CD4-positive, alpha-beta T cell treated with Interleukin-21 for 1 hour (primary cell): ENCODE data around the gene NCF4.

Source experiments
- DNase-seq: peaks from one replicate; pipeline ENCODE4 v3.0.0-alpha.2; 2020

The NCF4 gene

GRCh38 chr22:36924151-36924698 lies 63.4 kb downstream of the NCF4 start:
- no peak for DNase-seq

GRCh38 chr22:36925388-36926290 lies 64.8 kb downstream of the NCF4 start:
- DNase-seq = no peak

DNA sequence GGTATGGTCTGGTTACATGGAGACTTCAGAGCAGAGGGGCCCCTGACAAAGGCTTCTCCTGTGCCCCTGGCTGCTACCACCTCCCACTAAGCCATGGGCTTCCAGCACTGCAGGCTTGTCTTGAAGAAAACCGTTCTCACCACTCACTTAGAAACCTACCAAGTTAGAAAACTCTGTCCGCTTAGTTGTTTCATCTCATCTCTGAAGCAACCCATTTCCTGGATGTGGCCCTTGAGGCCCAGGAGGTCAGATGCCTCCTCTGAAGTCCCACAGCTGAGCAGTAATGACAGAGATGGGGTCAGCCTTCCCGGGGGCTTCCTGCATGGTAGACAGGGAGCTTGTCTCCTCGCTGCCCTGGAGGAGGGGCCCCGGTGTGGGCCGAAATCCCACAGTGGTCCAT lies 65.5 kb downstream of the NCF4 start:
- no peak for DNase-seq

- DNase-seq = no peak
Measured at GRCh38 chr22:36926721-36927435, 66.1 kb downstream of the NCF4 start.
